ENCODE results near the gene HPS3. TPM values are rescaled to one million over a fixed set of nuclear protein-coding genes. Genes with fewer than 3 reads are reported as not detected.

HPS3 gene
- total RNA-seq, 4 donors from 2014 or later: 28.2 to 40.4 (median 32.6) TPM

- H3K27ac ChIP-seq: no peak overlapping the region
- no peaks in the 10 kb centered on the region for H3K36me3 ChIP-seq
- no peaks in the 10 kb centered on the region for H3K9me3 ChIP-seq
- no peaks in the 10 kb centered on the region for H3K27me3 ChIP-seq
- H3K4me3 ChIP-seq: no peak overlapping the region
- DNase-seq: peak in 1 of 3 donors; percentile 28
- no peaks in the 10 kb centered on the region for H3K4me1 ChIP-seq
- no peak for TF ChIP-seq POLR2A (IDR thresholded peaks at IDR 0.05)
- TF ChIP-seq, protein P1, sequence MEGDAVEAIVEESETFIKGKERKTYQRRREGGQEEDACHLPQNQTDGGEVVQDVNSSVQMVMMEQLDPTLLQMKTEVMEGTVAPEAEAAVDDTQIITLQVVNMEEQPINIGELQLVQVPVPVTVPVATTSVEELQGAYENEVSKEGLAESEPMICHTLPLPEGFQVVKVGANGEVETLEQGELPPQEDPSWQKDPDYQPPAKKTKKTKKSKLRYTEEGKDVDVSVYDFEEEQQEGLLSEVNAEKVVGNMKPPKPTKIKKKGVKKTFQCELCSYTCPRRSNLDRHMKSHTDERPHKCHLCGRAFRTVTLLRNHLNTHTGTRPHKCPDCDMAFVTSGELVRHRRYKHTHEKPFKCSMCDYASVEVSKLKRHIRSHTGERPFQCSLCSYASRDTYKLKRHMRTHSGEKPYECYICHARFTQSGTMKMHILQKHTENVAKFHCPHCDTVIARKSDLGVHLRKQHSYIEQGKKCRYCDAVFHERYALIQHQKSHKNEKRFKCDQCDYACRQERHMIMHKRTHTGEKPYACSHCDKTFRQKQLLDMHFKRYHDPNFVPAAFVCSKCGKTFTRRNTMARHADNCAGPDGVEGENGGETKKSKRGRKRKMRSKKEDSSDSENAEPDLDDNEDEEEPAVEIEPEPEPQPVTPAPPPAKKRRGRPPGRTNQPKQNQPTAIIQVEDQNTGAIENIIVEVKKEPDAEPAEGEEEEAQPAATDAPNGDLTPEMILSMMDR (IDR thresholded peaks at IDR 0.05): no peak
Observed at GRCh38 chr3:149203758-149204157, 74.3 kb downstream of the HPS3 start.

DNA sequence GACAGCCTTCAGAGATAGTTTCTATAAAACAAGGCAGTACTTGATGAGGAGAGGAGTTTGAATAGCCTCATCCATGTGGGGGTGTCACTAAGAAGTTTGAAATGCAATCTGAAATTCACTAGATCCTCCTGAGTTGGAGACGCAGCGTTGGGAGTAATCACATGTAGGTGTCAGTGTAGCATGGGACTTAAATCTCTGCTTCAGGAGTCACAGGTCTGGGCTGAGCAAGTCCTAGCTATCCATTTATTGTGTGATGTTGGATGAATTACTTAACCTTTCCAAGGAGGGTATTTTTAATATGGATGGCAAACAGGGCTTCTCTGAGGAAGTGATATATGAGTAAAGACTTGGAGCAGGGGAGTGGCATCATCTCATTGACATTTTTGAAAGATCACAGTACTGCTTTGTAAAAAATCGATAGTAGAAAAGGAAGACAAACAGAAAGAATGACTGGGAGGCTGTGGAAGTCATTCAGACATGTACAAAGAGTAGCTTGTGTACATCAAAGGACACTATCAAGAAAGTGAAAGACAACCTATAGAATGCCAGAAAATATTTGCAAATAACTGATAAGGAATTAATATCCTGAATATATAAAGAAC lies 75.1 kb downstream of the HPS3 start:
- no peak for DNase-seq

DNA sequence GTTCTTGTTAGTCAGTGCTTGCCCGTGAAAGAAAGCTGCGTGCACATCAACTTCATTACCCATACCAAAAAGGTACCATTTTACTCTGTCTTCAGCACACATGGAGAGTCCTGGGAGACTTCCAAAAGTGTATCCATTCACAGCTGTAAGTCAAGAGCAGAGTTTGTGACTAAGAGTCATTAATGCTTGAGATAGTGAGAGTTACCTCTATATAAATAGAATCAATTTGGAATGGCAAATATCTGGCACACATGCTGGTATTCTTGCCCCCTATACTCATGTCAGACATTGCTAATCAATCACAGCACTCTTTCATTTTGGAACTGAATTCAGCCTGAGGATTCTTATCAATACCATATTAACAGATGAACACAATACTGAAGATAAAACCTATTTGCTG lies 78.0 kb downstream of the HPS3 start:
- no peak for TF ChIP-seq POLR2A (IDR thresholded peaks at IDR 0.05)
- TF ChIP-seq, protein P1 (IDR thresholded peaks at IDR 0.05): no peak
- no peak overlapping the region for H3K4me3 ChIP-seq
- no peak overlapping the region for H3K27ac ChIP-seq
- H3K36me3 ChIP-seq: no peaks in the 10 kb centered on the region
- H3K9me3 ChIP-seq: no peaks in the 10 kb centered on the region
- no peak for DNase-seq
- no peaks in the 10 kb centered on the region for H3K4me1 ChIP-seq
- no peaks in the 10 kb centered on the region for H3K27me3 ChIP-seq

More for the DNA sequence above, 75.1 kb downstream of the HPS3 start:
- H3K9me3 ChIP-seq: no peaks in the 10 kb centered on the region
- H3K36me3 ChIP-seq: no peaks in the 10 kb centered on the region
- H3K27me3 ChIP-seq: no peaks in the 10 kb centered on the region
- H3K27ac ChIP-seq: no peak overlapping the region
- H3K4me3 ChIP-seq: no peak overlapping the region
- no peak for TF ChIP-seq POLR2A (IDR thresholded peaks at IDR 0.05)
- TF ChIP-seq, protein P1 (IDR thresholded peaks at IDR 0.05): no peak
- no peaks in the 10 kb centered on the region for H3K4me1 ChIP-seq

DNA sequence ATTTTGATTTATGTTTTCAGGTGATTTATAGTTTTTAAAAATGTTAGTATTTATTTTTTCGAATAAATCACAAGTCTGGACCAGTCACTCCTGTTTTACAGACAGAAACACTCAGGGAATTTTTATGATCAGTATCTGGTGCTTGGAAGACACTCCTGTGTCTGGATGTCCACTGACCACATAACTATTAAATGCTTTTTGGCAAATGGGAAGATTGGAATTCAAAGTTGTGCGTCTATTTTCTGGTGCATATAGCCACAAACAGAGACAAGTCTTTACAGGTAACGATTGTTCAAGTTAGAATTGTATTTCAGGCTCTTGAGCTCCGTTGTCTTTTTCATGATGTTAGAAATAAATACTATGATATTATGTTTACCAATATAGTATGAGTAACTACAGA lies 80.0 kb downstream of the HPS3 start:
- H3K4me3 ChIP-seq: no peak overlapping the region
- H3K9me3 ChIP-seq: no peaks in the 10 kb centered on the region
- TF ChIP-seq, protein P1 (IDR thresholded peaks at IDR 0.05): no peak
- TF ChIP-seq POLR2A (IDR thresholded peaks at IDR 0.05): no peak
- no peak for DNase-seq
- H3K27ac ChIP-seq: no peak overlapping the region
- no peaks in the 10 kb centered on the region for H3K27me3 ChIP-seq
- no peaks in the 10 kb centered on the region for H3K36me3 ChIP-seq
- H3K4me1 ChIP-seq: peaks cover 0 to 2% (median 0%) of the 10 kb centered on the region in 4 donors

DNA sequence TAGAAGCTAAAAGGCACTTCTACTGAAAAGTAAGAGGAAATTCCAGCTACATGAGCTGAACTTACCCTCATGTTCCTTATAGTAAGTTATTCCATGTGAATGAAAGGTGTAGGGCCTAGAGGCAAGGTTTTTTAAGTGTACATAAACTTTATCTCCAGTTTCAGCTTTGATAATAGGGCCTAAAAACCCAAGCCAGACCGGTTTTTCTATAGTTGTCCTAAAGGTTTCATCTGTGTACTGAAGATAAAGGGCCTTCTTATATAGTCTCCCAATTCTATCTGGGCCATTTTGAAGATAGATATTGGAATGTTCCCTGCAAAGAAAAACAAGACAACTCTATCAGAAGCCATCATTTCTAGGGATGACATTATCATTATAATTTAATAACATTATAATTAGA lies 82.9 kb downstream of the HPS3 start:
- H3K4me1 ChIP-seq: peaks cover 0 to 20% (median 1%) of the 10 kb centered on the region in 4 donors
- no peak overlapping the region for H3K4me3 ChIP-seq
- no peaks in the 10 kb centered on the region for H3K27me3 ChIP-seq
- no peaks in the 10 kb centered on the region for H3K36me3 ChIP-seq
- H3K27ac ChIP-seq: no peak overlapping the region
- TF ChIP-seq POLR2A (IDR thresholded peaks at IDR 0.05): no peak
- TF ChIP-seq, protein P1 (IDR thresholded peaks at IDR 0.05): no peak
- H3K9me3 ChIP-seq: no peaks in the 10 kb centered on the region
- DNase-seq: no peak

DNA sequence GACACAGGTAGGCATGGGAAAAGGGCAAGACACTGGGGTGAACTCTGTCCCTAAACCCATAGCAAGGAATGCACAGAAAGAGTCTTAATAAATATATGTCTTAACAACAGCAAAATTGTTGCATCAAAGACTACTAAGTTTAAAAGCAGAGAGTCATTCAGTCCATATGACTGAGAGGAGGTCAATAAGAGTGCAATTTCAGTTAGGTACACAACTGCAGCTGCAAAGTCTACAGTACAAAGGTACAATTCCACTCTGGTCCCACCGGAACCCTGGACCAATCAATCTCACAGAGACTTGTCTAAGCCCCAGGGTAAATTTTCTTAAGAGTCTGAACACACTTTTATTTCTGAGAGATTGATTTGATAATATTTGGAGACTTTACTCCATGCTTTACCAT lies 85.3 kb downstream of the HPS3 start:
- Histone ChIP-seq H3K36me3 (no peaks in the 10 kb centered on the region), H3K9me3 (no peaks in the 10 kb centered on the region), H3K27me3 (no peaks in the 10 kb centered on the region), H3K4me1 (peaks cover 0 to 20% (median 1%) of the 10 kb centered on the region in 4 donors), H3K4me3 (no peak overlapping the region), H3K27ac (no peak overlapping the region)
- no peak for DNase-seq
- no peak for TF ChIP-seq POLR2A (IDR thresholded peaks at IDR 0.05)
- TF ChIP-seq, protein P1 (IDR thresholded peaks at IDR 0.05): no peak

Data from Peyer's patch (tissue), 4 donors.